Renal cortical epithelial cell (primary cell): ENCODE results near the gene RND1. TPM values are rescaled to one million over a fixed set of nuclear protein-coding genes. Genes with fewer than 3 reads are reported as not detected.
A peak's percentile ranks its signal among the peaks of the same experiment; 100 is the strongest.
"Not testable (repeated sequence)": the region's sequence is repeated elsewhere in the genome, so short reads cannot be mapped to it uniquely, and the experiment has no call there.

Experiments used
- DNase-seq: peaks from one replicate; pipeline ENCODE4 v3.0.0-alpha.2; 2011; ENCODE audit warnings: low read depth
- total RNA-seq: library from RNA; depleted of rRNA; stranded (reverse); fragments of >200 nt; gene quantifications from 2 replicates; pipeline ENCODE4 v1.2.3, GENCODE V29; 2014

Gene RND1
- total RNA-seq: 0.40 and 17.4 TPM in 2 replicates

DNA sequence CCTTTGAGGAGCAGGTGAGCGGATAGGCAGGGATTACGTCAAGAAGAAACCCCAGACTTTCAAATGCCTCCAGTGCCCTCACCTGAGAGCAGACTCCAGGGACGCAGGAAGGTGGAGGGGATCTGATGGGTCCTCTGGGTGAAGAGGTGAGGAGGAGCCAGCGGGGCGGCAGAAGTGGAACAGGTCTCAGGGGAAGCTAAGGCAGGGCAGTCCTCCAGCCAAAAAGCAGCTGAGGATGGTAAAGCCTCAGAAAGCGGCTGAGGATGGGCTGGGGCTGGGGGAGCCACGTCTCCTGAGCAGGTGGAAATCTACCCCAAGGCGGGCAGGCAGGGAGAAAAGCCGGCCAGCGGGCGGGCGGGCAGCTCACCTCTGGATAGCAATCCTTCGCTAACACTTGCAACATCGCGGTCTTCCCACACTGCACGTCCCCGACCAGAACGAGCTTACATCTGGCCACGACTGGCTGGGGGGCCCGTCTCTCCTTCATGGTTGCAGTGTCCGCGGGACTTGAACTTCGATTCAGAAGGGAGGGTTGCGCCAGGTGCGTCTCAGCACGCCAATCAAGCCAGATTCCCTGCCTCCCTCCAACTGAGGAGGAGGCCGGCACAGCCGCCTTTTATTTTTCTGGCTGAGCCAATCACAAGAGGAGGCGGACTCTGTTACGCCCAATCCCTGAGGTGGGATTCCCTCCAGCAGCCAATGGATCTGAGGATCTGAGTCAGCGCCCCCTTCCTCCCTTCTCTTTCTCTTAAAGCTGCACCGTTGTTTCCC lies at the start of gene RND1:
RND1 (minus strand) TSS at position 590 of the 771 bp plus-strand sequence; CDS start at position 487, 103 bp downstream.
- DNase-seq: peak; percentile 91

DNA sequence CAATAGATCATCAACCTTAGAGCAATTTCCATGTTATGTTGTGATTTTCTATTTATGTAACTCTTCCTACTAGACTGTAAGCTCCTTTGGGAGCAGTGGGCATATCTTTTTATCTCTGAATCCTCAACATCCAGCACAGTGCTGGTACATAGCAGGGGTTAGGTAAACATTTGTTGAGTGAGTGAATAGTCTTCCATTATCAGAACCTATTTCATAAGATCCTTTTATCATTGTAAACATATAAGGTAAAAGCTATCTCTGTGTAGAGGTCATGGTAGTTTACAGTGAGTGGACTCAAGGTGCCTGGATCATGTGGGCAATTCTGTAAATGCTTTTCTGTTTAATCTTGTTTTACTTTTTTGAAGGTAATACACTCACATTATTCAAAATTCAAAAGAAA lies 44.5 kb upstream of the RND1 start:
- DNase-seq: no peak

DNA sequence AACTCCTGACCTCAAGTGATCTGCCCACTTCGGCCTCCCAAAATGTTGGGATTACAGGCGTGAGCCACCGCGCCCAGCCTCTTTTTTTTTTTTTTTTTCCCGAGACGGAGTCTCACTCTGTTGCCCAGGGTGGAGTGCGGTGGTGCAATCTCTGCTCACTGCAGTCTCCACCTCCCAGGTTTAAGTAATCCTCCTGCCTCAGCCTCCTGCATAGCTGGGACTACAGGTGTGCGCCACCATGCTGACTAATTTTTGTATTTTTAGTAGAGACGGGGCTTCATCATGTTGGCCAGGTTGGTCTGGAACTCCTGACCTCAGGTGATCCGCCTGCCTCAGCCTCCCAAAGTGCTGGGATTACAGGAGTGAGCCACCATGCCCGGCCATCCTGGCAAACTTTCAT lies 44.0 kb upstream of the RND1 start:
- DNase-seq: not testable (repeated sequence)

DNA sequence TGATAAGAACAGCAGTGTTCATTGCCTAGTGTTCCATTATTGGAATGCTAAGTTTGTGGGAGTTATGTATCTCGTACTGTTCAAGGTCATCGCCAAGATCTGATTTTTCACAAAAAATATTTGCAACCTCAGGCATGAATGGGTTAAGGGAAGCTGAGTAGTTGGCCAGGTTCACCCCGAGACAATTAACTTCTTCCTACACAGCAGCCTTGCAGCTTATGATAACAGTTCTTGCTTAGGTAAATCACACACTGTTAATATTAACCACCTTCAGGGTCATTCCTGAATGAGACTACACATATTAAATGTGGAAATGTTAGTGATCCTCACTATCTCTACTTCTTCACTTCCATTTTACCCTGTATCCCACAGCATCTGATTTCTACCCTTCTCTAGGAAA lies 41.6 kb upstream of the RND1 start:
- peak; percentile 28 for DNase-seq

DNA sequence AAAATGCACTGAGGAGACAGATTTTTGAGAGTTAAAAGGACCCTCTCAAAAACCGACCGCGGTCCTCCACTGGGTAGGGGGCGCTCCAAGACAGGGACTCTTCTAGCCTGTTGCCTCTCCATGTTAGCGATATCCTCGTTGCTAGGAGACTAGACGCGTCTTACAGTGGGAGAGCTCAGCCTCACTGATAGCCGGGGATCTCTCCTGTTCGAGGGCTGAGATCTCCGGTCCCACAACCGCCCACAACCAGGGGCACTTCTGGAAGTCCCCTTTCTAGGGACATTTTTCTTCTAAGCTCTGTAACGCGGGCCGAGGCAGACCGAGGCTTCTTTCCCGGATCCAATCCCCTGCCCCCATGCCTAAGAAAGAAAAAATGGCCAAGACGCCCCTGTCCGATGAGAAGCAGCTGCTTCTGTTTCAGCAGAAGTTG lies 38.3 kb upstream of the RND1 start:
- peak; percentile 80 for DNase-seq

DNA sequence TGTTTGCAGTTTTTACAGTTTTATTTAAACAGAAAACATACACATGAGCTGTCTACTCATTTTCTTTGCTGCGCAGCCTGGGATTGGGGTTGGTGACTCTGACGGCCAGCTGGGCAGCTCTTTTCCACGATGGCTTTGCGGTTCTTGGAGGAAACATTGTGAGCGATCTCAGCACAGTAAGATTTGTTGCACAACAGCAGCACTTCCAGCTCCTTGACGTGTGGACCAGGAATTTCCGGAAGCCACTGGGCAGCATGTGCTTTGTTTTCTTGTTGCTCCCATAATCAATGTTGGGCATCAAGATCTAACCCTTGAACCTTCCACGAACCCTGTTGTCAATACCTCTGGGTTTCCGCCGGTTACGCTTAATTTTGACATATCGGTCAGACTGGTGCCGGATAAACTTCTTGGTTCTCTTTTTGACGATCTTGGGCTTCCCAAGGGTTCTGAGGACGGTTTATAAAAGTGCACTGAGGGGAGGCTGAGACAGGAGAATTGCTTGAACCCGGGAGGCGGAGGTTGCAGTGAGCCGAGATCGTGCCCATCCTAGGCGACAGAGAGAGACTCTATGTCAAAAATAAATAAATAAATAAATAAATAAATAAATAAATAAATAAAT lies 37.8 kb upstream of the RND1 start:
- no peak for DNase-seq

DNA sequence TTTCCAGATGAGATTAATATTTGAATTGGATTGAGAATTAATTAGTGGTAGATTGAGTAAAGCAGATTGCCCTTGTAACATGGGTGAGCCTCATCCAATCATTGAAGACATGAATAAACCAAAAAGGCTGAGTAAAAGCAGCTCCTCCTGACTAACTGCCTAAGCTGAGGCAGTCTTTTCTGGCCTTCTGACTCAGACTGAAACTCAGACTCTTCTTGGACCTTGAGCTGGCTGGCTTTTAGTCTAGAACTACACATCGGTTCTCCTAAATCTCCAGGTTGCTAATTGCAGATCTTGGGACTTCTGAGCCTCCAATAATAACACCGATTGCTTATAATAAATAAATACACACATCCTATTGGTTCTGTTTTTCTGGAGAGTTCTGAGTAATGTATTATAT lies 35.6 kb upstream of the RND1 start:
- DNase-seq: no peak

DNA sequence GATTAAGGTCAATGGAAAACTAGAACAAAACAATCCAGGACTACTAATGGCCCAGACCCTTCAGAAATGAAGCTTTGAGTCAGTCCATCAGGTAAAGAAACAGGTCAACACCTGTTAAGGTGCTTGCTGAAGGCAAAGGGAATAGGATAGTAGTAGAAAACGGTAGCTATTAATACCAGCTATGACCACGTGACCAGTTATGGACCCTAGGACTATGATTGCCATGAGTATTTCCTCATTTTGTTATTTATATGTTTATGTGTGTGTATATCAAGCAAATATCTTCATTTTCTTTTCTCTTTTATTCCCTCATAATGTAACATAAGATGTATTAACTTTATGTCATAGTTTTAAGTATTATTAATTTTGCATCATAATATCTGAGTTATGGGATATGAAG lies 34.0 kb upstream of the RND1 start:
- DNase-seq: no peak

DNA sequence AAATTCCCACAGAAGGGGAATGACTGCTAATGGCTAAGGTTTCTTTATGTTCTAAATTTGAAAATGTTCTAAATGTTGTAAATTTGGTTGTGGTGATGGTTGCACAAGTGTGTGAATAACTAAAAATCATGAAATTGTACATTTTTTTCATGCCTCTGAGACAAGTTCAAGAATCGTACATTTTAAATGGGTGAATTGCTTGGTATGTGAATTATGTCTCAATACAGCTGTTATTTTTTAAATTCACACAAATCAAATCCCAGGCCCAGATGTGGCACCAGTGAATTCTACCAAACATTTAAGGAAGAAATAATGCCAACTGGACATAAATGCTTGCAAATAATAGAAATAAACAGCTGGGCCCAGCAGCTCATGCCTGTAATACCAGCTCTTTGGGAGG lies 28.6 kb upstream of the RND1 start:
- DNase-seq: no peak

DNA sequence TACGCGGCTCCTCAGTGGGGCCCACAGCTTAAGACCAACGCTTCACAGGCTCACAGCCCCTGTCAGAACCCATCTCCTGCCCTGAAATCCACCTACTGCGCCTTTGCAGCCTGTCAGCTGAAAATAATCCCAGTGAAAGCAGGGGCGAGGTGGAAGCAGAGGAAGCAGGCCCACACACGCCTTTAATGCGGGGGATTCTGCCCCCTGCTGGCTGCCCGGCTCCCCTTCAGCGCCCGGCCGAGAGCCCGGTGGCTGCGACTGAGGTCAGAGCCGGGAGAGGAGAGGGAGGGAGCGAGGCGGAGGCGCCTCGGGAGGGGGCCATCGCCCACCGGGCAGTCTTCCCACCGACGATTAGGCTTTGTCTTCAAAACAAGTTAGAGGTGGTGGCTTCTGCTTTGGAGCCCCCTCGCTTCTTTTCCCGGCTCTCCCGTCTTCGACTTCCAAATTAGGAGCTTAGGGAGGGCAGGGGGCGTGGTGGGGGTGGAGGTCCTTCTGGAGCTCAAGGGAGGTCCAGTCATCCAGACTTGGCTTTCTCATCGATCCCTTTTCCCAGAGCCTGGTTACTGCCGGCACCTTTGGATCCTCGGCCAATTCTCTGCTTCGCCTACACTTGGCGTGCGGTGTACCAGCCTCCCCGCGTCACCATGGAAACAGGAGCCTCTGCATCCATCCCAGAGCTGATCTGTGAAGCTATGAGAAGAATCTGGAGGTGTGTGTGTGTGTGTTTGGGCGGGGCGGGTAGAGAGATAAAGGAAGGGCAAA lies 25.2 kb upstream of the RND1 start:
- DNase-seq: peak; percentile 33

DNA sequence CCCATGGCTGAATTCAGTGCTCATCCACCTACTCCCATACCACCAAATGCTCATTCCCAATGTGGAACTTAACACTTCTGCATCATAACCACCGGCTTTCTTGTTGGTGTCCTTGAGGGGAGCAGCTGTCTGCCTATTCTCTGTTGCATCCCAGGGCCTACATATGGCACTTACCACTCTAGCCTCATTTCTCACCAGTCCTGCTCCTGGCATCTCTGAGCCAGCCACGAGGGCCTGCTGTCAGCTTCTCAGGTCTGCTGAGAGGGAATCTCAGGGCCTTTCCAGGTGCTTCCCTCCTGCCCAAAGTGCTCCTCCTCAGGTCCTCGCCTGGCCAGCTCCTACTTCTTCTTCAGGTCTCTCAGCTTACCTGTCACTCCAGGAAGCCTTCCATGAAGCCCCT lies 24.0 kb upstream of the RND1 start:
- no peak for DNase-seq

DNA sequence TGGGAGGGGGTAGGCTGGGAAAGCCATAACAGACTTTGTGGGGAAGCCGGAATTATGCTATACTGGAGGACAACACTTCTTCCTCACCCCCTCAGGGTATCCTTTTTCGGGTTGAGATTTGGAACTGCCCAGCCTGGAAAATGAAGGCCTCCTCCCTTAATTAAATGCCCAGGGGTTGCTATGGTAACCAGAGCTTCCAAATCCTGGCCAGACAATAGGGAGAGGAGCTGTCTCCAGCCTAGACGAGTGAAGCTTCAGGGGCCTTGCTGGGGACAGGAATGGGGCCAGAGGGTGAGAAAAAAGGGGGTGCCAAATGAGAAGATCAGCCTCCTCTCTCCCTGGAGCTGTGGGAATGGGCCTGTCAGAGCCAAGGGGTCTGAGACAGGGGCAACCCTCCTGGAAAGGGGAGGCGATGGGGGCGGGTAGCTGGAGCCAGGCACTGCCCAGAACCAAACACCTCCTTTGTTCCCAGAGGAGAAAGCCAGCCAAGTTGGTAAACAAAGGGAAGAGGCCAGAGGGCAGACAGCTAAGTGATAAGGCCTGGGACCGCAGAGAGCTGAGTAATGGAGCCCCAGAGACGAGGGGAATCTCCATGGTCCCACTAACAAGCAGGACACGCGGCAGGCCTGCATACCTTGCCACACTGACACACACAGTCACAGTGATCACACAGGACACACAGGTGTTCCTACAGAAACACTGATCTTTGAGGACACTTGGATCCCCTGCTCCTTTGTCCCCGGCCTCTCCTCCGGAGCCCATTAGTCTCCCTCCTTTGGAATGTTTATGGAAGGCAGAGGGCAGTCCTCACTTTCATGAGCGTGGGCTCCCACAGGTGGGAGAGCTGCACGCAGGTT lies 17.9 kb upstream of the RND1 start:
- no peak for DNase-seq

DNA sequence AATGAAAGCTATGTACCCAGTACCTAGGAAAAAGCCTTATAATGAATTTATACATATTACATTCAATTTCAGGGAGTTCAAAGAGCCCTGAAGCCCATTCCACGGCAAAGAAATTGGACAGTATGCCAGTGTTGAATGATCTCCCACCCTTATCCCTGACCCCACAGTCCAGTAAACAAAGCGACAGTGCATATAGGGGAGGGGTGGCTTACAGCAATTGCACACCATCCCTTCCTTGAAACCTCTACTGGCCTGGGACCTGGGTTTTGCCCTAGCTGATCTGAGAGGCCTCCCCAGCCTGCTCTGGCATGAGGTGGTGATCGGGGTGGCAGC lies 17.3 kb upstream of the RND1 start:
- no peak for DNase-seq

DNA sequence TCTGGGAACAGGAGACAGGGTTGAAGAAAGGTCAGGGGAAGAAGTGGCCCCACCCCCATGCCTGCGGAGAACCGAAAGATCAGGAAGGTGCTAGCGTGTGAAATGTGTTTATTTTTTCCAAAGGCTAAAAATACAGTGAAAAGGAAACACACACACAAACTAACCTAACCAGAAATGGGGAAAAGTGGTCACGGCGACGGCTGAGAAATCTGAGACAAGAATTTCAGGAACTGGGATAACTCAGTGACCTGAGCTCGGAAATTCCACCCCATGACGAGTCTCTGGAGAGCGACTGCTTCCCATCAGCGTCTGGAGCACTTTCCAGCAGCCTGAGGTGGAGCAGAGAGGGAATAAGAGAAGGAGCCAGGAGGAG lies 16.6 kb upstream of the RND1 start:
- DNase-seq: peak; percentile 44

DNA sequence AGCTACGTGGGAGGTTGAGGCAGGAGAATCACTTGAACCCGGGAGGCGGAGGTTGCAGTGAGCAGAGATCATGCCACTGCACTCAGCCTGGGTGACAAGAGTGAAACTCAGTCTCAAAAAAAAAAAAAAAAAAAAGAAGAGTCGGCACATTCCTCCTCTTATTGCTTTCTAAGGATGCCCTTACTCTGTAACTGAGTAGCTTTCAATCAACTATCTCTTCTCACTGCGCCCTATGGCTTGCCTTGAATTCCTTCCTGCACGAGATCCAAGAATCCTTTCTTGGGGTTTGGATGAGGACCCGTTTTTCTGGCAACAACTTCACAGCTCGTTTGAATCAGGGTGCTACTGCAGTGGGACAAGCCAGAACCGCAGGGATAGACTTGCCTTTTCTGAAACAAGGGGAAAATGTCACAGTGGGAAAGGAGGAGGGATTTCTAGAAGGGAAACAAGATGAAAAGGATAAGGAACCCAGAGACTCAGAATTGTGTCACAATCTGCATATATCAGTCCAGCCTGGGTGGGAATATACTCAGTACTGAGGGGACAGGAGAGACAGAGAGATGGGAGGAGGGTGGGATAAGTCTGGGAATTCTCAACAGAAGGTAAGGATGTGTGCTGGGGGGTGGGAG lies 16.1 kb upstream of the RND1 start:
- no peak for DNase-seq

DNA sequence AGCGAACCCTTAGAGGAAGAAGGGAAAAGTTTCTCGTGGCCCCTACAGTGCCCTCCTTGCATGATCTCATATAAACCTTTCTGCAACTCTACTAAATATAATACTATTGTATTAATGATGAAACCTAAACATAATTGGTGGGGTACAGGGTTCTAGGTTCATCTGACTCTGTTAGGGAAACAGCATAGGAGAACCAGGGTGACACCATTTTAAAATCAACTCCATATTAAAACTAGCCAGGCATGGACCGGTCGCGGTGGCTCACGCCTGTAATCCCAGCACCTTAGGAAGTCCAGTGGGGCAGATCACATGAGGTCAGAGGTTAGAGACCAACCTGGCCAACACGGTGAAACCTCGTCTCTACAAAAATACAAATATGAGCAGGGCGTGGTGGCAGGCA lies 15.0 kb upstream of the RND1 start:
- DNase-seq: no peak

DNA sequence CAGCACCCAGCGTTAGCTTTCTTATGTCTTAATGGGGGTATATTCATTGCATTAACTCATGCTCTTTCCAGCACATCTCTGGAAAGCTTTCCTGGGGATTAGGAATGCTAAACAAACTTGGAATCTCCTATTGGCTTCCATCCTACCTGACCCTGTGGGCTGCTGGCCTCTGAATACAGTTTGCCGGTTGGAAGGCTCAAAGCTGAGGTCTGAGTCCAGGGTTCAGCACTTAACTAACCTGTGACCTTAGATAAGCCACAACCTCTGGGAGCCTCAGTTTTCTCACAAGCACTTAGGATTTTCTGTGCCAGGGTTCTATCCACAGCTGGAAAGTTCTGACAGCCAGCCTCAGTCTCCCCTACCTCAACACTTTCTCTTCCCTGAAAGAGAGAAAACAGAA lies 12.9 kb upstream of the RND1 start:
- DNase-seq: no peak

DNA sequence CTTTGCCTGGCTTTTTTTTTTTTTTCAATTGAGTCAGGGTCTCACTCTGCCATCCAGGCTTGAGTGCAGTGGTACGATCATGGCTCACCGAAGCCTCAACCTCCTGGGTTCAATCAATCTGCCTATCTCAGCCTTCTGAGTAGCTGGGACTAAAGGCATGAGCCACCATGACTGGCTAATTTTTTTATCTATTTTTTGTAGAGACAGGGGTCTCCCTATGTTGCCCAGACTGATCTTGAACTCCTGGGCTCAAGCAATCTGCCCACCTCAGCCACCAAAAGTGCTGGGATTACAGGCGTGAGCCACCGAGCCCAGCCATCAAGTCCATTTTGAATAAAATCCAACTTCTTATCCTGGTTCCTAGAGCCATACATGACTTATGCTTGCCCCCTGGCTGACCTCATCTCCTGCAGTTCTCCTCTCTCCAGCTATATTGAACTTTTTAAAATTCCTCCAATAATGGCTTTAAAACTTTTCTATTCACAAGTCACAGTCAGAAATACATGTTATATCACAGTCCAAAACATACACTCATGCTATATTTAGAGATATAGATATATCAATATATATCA lies 10.4 kb upstream of the RND1 start:
- no peak for DNase-seq

DNA sequence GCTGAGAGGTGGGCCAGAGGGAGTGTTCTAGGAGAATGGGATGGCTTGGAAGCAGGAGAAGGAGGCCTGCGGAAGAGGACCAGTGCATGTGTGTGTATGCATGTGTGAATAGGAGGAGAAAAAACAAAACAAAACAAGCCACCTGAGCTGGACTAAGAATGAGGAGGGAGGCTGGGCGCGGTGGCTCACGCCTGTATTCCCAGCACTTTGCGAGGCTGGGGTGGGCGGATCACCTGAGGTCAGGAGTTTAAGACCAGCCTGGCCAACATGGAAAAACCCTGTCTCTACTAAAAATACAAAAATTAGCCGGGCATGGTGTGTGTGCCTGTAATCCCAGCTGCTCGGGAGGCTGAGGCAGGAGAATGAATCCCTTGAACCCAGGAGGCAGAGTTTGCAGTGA lies 7.9 kb upstream of the RND1 start:
- DNase-seq: not testable (repeated sequence)

DNA sequence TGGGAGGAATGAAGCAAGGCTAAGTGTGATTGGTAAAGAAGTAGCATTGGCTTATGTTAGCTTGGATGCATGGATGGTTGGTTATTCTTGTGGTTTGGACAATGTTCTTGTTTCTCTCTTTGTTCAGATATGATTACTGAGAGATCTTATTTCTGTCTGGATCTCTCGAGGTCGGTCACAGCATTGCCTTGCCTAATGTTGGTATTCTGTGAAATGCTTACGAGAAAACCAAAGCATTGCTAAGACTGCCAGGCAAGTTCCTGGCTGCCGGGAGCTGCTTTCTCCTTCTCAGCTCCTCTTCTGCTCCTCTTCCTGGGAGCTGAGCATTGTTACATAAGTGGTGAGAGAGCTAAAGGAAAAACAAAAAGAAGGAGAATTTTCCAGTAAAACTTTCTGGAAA lies 7.4 kb upstream of the RND1 start:
- no peak for DNase-seq

DNA sequence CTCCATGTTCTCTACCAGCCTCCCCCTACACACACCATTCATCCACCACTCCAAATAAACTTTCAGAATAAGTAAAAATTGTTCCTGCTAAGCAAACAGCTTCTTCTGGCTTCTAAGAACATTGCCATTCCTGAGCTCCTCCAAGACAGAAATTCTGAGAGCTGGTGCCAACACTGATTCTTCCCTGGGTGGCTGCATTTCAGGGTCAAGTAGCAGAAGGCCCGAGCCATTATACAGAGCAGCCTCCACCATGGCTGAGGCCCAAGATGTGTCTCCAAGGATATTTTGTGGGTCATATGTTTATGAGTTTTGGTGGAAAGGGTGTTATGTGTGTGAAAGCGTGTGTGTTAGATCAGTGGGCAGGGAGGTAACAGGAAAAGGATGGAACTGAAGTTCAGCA lies 3.5 kb upstream of the RND1 start:
- no peak for DNase-seq
